ENCODE measurements around the gene ANXA6.

ANXA6 gene

DNA sequence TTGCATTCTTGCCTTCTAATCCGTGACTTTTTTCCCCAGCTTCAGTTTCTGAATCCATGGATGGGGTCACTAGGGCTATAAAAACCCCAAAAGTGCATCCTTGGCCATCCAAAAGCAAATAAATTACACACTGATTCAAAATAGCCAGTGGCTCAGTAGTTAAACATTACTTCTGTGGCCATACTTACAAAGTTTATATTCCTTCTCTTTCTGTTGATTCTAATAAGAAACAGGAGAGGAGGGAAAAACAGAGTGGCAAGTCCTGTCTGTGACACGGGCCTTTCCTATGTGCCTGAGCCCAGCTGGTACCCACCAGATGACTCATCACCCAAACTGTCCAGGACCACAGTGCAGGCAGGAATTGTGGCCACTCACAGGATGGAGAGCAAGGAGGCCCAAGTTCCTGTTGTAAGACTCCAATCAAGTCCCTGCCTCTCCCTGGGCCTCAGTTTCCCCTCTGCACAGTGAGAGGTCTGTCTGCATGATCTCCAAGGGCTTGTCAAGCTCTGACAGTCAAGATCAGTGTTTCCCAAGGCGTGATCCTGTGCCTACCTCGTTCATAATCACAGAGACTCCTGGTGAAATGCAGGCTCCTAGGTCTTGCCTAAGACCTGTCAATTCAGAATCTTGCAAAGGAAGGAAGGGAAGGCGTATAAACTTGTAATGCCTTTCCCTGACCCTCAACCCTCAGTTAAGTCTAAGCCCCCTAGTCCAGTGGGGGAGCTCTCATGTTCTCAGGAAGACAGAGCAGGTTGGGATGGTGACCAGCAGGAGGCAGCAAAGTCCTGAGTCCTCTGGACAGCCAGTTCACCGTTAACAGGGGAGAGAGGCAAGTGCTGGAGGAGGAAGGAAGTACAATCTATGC lies 106.3 kb downstream of the ANXA6 start:
- Histone ChIP-seq H3K36me3 (ENCODE audit: control insufficient read depth, insufficient read depth, low read length) (peaks cover 4% of the 10 kb centered on the region), H3K9ac (ENCODE audit: low read depth, low read length) (no peak overlapping the region), H3K9me3 (ENCODE audit: control insufficient read depth, insufficient read depth, low read length) (no peaks in the 10 kb centered on the region), H3K27me3 (ENCODE audit: control insufficient read depth, insufficient read depth, low read length) (no peaks in the 10 kb centered on the region), H3K4me3 (ENCODE audit: low read depth, low read length) (no peak overlapping the region), H3K4me1 (ENCODE audit: control insufficient read depth, insufficient read depth, low read length) (no peaks in the 10 kb centered on the region)
